GM18873 (cell line): ENCODE measurements around the gene ALOXE3.

Source experiments
- ATAC-seq: cut with Tn5 transposase; IDR thresholded peaks from one replicate; pipeline ENCODE4 v1.9.1; 2021; ENCODE audit warnings: mild to moderate bottlenecking, moderate library complexity, moderate number of reproducible peaks; ENCODE audit not compliant: unreplicated experiment, low FRiP score

ALOXE3 gene

DNA sequence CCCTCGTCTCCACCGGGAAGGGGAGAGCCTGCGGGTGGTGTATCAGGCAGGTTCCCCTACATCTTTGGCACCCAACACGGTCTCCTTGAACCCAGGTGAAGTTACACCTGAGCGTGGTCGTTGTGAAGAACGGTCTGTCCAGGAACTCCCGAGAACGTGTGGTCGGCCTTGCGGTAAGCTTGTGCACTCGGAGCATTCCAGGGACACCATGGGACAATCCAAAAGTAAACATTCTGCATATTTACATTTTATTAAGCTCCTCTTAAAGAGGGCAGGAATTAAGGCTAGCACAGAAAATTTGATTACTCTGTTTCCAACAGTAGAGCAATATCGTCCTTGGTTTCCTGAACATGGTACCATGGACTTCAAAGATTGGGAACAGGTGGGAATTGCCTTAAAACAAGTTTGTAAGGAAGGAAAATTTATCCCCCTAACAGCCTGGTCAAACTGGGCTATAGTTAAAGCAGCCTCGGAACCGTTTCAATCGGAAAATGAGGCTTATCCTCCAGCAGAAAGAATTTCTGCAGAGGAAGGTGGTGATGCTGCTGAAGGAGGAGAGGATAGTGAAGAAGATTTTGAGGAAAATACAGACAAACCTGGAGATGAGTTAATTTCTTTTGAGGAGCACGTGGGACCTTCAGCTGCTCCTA lies 61.2 kb downstream of the ALOXE3 start:
- no peak for ATAC-seq

DNA sequence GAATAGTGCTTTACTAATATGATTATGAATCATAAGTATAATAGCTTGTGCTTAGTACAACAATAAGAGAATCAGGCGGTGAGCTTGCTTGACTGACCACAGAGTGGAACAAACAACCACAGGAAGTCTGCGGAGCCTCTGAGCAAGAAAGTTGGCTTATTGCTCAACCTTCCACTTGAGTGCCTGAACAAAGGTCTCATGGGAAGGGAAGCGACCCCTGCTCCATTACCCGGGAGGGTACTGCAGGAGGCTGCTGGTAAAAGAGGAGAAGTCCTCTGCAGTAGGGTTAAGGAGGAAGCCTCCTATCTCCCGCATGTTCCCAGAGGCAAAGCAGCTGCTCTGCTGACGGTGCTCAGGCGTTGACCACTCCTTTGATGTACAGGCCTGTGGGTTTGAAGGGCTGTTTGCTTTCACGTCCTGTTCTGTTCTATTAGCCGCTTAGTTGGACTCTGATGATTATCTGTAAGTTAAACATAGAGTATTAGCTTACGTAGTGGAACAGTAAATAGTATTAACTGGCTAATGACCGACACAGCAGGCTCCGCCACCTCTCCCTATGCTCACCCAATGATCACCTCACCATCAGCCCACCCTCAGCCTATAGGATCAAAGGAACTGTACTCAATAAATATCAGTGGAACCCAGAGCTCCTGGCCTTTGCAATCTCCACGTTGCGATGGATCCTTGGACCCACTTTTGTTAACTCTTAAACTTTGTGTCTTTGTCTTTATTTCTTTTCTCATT lies 61.9 kb downstream of the ALOXE3 start:
- ATAC-seq: no peak

- no peak for ATAC-seq
Measured at GRCh38 chr17:8055851-8056231, 62.5 kb downstream of the ALOXE3 start.

DNA sequence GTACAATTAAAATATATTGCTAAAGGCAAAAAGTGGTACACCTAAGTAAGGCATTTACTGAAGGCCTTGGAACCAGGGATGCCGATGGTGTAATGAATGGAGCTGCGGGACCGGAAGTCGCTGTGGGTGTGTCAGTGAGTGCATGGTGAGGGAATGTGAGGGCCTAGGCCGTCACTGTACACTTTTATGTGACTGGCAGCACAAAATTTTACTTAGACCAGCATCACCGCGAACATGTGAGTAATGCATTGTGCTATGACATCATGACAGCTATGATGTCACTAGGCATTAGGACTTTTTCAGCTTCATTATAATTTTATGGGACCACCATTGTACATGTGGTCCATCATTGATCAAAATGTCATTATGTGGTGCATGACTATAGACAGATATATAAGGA lies 64.7 kb downstream of the ALOXE3 start:
- ATAC-seq: no peak

DNA sequence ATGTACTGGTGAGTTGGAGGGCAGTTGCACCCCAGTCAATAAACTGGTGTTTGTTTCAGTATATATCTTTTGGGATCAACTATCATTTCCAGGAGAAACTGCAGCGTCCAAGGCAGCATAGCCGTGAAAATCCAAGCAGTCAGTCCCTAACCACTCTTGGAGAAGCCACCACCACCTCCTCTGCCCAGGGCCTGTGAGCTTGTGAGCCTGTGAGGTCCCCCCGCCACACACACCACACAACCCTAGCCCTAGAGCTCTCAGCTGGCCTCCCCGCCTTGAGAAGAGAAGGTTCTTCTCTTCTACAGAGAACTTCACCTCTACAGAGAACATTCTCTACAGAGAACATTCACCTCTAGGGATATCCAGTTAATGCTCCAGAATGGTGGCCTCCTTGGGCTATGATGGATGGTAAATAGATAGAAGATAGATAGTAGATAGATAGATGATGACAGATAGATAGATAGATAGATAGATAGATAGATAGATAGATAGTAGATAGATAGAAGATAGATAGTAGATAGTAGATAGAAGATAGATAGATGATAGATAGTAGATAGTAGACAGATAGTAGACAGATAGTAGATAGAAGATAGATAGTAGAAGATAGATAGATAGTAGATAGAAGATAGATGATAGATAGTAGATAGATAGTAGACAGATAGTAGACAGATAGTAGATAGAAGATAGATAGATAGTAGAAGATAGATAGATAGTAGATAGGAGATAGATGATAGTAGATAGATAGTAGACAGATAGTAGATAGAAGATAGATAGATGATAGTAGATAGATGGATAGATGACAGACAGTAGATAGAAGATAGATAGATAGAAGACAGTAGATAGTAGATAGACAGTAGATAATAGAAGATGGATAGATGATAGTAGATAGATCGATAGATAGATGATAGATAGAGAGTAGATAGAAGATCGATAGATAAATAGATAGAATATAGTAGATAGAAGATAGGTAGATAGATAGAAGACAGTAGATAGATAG lies 65.8 kb downstream of the ALOXE3 start:
- ATAC-seq: no peak

DNA sequence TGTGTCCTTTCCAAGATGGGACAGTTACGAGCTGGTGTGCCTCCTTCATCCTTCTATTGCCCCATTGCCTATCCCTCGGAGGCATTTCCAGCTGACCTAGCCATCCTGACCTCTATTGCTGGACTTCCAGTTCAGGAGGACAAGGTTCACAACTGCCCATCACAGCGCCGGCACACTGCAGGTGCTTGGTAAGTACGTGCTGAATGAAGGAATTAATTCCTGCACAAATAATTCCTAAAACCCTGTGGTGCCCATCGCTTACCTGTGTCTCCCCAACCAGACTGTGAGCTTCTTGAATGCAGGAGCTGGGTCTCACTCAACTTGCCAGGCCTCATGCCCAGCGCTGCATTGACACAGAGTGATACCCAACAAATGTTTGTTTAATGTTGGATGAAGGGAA lies 66.5 kb downstream of the ALOXE3 start:
- no peak for ATAC-seq

GRCh38 chr17:8048736-8049135 lies 69.6 kb downstream of the ALOXE3 start:
- no peak for ATAC-seq

GRCh38 chr17:8048236-8048635 lies 70.1 kb downstream of the ALOXE3 start:
- ATAC-seq: no peak

DNA sequence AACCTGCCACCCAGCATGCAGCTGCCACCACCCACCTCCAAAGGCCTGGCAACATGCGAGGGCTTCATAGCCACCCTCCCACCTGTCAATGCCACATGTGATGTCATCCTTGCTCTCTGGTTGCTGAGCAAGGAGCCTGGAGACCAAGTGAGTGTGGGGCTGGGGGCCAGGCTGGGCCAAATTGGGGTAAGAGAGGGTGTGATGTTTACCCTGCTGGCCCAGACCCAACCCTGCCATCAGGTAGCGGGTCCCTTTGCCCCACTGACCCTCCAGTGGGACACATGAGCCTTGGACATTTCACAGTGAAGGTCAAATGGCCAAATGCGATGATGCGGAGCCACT lies 70.6 kb downstream of the ALOXE3 start:
- ATAC-seq: no peak

DNA sequence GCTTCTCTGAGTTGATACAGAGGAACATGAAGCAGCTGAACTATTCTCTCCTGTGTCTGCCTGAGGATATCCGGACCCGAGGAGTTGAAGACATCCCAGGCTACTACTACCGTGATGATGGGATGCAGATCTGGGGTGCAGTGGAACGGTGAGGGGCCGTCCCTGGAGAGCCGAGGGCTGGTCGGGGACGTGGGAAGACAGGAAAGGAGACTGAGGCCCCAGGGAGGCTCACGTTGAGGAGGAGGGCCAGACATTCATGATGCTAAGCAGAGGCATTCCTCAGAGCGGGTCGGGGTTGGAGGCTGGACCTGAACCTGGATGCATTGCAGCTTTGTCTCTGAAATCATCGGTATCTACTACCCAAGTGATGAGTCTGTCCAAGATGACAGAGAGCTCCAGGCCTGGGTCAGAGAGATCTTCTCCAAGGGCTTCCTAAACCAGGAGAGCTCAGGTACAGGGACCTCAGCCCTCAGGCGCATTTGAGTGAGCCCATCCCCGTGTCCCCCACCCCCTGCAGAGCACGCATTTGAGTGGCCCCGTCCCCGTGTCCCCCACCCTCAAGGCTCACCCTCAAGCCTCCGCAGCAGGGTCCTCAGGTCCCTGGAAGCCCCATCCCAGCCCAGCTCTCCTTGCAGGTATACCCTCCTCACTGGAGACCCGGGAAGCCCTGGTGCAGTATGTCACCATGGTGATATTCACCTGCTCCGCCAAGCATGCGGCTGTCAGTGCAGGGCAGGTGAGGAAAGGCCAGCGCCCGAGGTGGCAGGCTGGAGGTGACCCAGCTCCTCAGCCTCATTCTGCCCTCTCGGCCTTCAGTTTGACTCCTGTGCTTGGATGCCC lies 71.2 kb downstream of the ALOXE3 start:
- ATAC-seq: no peak

- ATAC-seq: no peak
Measured at GRCh38 chr17:8046306-8046928, 71.9 kb downstream of the ALOXE3 start.
